Stimulated activated CD8-positive, alpha-beta memory T cell treated with anti-CD3 and anti-CD28 coated beads, Interleukin-15, amount 100 ng/mL, for 48 hours (primary cell): ENCODE data around the gene AEBP1.

ENCODE experiments used
- DNase-seq, 2 donors: peaks; one replicate each; pipeline ENCODE4 v3.0.0-alpha.2; 2020; ENCODE audit warnings: low read depth in 2 of 2

AEBP1 gene

DNA sequence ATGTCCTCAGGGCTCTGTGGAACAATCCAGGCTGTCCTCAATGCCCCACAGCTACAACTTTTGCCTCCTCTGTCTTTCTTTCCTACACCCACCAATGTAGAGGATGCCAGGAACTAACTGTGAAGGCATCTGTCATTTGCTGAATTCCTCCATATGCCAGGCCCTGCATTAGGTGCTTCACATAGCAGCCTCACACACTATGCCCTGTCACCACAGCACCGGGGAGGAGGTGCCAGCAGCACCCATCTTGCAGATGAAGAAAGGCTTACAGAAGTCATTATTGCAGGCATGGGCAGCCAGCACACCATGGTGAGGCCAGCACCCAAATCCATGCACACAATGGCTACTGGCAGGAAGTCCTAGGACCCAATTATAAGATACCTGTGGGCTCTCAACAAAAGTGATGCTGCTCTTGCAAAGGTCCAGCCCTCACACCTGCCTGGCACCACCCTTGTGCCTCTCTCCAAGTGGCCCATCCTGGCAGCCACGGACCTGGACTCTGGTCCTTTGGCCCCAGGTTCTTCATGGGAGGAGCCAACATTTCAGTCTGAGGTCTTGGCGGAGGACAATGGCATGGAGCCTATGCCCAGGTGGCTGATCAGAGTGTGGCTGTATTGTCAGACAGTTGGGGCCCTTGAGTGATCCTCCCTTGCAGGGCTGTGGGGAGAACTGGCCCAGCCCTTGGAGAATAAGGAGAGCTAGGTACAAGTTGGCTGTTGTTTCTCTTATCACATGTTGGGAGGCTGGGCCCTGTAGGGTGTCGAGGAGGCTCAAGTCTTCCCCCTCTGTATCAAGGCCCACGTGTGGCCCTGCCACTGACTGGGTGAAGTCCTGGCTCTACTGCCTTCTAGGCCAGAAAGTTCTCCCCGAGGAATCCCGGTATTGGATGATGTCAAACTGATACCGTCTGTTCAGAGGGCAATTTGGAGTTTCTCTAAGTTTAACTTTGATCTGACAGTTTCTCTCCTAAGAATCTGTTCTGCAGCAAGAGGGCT lies 51.3 kb downstream of the AEBP1 start:
- no peak for DNase-seq

DNA sequence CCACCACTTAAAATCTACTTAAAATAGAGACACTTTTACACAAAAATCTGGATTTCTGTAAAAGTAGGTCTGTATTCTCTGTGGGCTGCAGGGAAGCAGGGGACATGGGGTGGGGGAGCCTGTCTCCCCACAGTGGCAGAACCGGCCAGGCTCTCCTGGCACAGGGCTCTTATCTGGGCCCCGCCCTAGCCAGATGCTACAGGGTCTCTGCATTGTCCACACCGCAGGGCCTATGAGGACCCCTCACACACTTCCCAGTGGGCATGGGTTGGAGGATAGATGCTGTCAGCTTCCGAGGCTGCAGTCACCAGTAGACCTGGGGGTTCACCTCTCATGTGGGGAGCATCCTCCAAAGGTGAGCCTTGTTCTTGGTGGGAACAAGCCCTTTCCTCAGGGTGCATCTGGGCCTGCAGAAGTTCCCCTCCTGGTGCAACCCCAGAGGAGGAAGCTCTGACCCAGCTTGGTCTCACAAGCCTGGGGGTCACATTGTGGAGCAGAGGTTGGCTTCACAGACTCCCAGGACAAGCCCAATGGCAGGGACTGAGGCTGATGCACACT lies 52.4 kb downstream of the AEBP1 start:
- no peak for DNase-seq

DNA sequence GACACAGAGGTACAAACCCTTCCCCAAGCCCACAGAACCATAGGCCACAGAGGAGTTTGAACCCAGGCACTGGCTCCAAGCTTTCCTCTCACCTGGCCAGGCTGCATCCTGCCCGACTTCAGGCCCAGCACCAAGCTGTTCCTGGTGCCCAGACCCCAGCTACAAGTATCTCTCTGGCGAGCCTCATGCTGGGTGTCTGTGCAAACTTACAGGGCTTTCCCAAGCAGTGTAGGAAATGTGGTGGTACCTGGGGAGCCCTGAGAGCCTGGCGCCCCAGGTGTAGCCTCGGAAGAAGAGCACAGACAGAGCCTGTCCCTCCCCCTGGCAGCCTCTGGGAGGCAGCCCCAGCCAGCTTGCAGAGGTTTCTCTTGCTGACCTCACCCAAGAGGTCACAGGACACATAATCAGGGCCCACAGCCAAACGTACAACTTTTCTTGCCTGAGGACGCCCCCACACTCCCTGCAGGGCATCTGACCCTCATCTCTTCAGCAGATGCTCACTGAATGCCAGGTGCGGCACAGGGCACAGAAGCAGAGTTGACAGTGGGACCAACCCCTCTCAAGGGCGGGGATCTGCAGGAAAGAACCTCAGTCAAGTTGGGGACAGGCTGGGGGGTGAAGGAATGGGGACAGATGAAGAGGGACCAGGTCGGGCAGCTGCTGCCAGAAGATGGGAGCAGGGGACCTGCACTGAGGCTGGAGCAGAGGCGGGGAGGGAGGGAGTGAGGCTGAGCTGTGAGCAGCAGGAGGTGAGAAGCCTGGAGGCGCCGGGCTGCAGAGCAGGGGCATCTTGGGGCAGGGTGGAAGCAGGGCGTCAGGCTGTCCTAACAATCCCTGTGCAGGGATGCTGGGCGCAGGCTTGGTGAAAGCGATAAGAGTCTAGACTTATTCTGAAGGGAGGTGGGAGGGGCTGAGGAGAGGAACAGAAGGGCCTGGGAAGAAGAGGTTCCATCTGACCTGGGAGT lies 53.3 kb downstream of the AEBP1 start:
- no peak for DNase-seq

DNA sequence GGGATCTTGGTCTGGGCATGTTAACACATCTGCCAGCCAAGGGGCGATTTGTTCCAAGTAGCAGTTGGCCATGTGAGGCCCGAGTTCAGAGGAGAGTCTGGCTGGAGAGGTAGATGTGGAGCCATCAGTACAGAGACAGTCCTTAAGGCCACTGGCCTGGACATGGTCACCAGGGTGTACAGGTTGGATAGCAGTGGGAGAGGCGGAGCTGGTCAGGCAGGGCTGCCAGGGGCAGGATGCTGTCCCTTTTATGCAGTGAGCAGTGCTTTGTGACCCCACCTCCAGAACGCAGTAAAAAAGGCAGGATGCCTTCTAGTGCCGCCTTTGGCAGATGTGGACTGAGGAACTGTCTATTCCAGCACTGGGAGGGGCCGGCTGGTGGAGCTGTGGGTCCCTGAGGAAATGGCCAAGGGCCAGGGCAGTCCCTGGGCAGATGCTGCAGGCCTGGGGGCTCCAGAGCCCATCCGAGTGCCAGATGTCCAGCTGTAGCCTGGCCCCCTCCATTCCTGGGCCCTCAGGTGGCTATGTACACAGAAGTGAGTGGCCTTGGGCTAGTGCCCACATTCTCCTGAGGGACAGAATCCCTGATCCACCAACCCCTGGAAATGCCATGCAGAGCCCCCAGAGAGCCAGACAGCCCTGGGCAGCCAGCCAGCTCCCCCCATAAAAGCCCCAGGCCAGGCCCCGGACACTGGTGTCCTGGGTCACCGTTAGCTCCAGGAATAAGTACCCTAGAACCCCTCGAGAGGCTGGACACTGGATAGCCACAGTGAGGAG lies 54.1 kb downstream of the AEBP1 start:
- DNase-seq: no peak

DNA sequence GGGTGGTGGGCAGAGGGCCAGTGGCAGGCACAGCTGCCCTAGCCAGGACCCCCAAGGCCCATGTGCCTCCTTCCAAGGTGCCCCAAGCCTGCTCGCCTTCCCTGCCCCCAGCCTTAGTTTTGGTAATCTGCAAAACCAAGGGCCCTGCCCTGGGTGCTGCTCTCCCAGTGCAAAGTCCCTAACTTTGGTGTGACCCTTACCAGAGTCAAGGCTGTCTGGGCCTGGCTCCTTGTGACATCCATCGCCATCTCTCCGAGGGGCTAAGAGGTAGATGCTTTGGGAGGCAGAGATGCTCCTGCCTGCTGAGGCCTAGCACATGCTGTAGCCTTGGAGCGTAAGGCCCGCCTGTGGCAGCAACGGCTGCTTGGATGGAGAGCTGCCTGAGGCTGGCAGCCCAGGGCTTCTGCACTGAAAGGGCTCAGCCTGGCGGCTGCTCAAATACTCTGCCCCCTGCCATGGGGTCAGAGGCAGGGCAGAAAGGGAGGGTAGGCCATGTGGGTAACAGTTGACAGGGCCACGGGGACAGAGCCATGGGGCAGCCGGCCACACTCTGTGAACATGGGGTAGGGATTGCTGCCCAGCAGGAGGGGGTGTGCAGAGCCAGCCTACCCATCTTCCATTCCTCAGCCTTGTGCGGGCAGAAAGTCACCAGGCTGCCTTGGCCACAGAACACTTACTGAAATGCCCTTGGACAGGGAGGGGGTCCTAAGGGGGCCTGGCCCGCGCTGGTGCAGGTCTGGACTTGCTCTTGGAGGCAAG lies 54.9 kb downstream of the AEBP1 start:
- no peak for DNase-seq

DNA sequence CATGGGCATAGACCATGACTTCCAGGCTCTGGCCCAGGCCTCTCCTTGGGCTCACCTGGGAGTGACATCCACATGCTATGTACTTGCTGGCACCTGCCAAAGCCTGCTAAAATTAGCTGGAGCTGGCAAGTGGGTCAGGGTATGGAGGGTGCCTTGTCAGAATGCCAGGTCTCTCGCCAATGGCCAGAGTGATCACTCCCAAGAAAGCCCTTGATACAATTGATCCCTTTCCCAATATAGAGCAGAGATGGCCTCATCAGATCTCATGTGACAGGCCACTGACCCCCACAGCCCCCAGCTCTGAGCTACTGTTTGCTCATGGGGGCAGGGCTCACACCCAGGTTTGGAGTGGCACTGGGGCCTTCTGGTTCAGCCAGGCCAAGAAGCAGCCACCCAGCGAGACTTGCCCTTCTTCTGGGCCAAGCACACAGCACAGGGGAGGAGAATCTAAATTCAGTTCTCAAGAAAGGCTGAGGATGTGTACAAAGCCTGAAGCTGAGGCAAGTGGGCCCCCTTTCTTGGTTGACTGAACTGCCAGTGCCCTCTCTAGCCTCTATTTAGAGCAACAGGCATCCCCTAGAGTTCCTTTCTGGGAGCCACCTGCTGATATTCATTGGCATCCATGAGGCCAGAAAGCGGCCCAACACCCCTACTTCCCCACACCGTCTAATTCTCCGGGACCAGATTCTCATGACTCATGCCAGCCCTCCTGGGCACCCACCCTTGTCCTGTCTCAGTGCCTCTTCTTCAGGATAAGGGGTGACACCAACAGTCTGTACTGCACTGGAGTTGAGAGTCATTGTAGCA lies 55.9 kb downstream of the AEBP1 start:
- DNase-seq: no peak

DNA sequence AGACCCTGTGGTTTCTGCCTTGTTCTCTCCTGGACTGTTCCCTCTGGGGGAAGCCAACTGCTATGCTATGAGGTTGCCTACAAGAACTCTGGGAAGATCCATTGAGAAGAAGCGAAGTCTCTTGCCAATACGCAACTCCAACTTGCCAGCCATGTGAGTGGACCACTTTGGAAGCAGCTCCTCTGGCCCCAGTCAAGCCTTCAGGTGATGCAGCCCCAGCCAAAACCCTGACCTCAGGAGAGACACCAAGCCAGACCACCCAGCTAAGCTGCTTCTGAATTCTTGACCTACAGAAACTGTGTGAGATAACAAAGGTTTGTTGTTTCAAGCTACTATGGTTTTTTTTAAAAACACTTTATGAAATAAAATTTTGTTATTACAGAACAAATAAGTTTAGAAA lies 57.2 kb downstream of the AEBP1 start:
- DNase-seq: no peak

DNA sequence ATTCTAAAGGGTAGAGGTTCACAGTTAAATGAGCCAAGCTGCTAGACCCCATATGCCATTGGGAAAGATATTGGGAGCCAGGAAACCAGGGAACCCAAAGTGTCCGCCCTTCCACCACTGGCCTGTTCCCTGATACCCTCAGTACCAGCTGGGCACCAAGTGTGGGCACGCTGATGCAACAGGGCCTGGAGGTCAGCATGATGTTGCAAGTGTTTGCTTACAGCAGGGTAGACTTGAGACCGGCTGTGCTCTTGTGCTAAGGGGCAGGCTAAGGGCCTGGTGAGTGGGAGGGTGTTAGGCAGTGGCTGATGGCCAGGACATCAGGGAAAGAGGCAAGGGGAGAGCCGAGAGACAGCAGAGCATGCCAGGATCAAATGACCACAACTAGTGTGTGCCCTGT lies 58.0 kb downstream of the AEBP1 start:
- DNase-seq: no peak

DNA sequence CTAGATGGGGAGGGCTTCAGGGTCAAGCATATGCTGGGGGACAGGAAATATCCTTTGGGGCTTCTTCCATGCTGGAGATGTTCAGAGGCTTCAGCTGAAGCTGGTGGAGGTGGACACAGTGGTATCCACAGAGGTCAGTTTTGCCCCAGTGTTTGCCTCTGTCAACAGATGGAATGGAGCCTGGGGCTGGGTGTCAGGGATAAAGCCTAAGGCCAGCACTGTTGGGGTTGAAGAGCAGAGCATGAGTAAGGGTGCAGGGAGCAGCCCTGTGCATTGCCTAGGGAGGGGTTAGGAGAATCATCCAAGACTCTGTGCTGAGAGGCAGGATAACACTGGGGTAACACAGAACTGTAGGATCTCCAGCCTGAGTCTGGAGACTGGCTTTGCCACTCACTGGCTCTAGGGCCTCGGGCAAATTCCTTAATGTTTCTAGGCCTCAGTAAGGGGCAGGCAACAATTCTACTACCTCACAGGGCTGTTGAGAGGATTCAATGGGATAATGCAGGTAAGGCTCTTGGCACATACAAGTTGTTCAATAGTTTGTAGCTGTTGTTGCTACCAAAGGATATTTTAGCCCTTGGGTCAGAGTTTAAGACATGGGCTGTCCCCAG lies 58.7 kb downstream of the AEBP1 start:
- no peak for DNase-seq

DNA sequence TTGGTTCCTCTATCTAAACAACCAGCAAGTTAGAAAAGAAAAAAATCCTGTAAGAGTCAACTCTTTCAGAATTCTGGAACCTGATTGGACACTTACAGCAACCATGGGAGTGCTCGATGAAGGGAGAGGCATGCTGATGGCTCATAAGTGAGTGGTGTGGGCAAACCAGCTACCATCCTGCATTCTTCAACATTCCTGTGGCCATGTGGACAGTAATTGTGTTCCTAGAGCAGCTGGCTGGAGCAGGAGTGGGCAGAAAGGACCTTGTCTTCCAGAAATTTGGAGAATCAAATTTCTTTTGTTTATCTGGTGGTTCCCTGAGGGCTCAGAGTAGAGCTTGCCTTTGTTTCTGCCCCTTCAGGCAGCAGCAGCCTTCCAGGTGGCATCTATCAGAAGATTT lies 59.4 kb downstream of the AEBP1 start:
- DNase-seq: no peak
